Measurements from ENCODE around the gene ALDOC.
A peak's percentile ranks its signal among the peaks of the same experiment; 100 is the strongest.

The ALDOC gene

GRCh38 chr17:28541439-28541838, 35.3 kb downstream of the ALDOC start:
- H3K4me3 ChIP-seq (IDR thresholded peaks at IDR 0.05; ENCODE audit: insufficient read depth, low read depth, low read length) = no peak overlapping the region
- no peaks in the 10 kb centered on the region for H3K79me2 ChIP-seq (ENCODE audit: insufficient read depth, low read depth)
- H3K9ac ChIP-seq = no peak overlapping the region
- no peaks in the 10 kb centered on the region for H3K36me3 ChIP-seq (ENCODE audit: insufficient read depth)
- H3K27ac ChIP-seq = no peak overlapping the region
- H3K27me3 ChIP-seq (ENCODE audit: insufficient read depth, low read depth) = peaks cover 31% of the 10 kb centered on the region
- no peak overlapping the region for H2AFZ ChIP-seq (ENCODE audit: low read depth)
- no peak for TF ChIP-seq CTCF (conservative IDR thresholded peaks at IDR 0.05; ENCODE audit: low read depth, low read length)
- H3K4me1 ChIP-seq (ENCODE audit: low read depth, poor library complexity, severe bottlenecking) = peaks cover 33% of the 10 kb centered on the region
- H3K4me2 ChIP-seq = no peak overlapping the region
- no peaks in the 10 kb centered on the region for H4K20me1 ChIP-seq (ENCODE audit: insufficient read depth)

GRCh38 chr17:28540231-28540630, 36.5 kb downstream of the ALDOC start:
- TF ChIP-seq CTCF (conservative IDR thresholded peaks at IDR 0.05; ENCODE audit: low read depth, low read length) = no peak
- no peak overlapping the region for H2AFZ ChIP-seq (ENCODE audit: low read depth)
- no peaks in the 10 kb centered on the region for H3K36me3 ChIP-seq (ENCODE audit: insufficient read depth)
- H3K4me2 ChIP-seq = no peak overlapping the region
- no peaks in the 10 kb centered on the region for H3K79me2 ChIP-seq (ENCODE audit: insufficient read depth, low read depth)
- H3K4me3 ChIP-seq (IDR thresholded peaks at IDR 0.05; ENCODE audit: insufficient read depth, low read depth, low read length) = no peak overlapping the region
- H4K20me1 ChIP-seq (ENCODE audit: insufficient read depth) = no peaks in the 10 kb centered on the region
- no peak overlapping the region for H3K9ac ChIP-seq
- H3K4me1 ChIP-seq (ENCODE audit: low read depth, poor library complexity, severe bottlenecking) = peaks cover 33% of the 10 kb centered on the region
- no peak overlapping the region for H3K27ac ChIP-seq
- H3K27me3 ChIP-seq (ENCODE audit: insufficient read depth, low read depth) = peaks cover 43% of the 10 kb centered on the region

- TF ChIP-seq CTCF (conservative IDR thresholded peaks at IDR 0.05; ENCODE audit: low read depth, low read length) = no peak
- Histone ChIP-seq H3K4me3 (IDR thresholded peaks at IDR 0.05; ENCODE audit: insufficient read depth, low read depth, low read length) (no peak overlapping the region), H3K27me3 (ENCODE audit: insufficient read depth, low read depth) (peaks cover 61% of the 10 kb centered on the region), H3K4me2 (peak overlapping the region; percentile 86), H4K20me1 (ENCODE audit: insufficient read depth) (no peaks in the 10 kb centered on the region), H3K79me2 (ENCODE audit: insufficient read depth, low read depth) (no peaks in the 10 kb centered on the region), H2AFZ (ENCODE audit: low read depth) (no peak overlapping the region), H3K27ac (no peak overlapping the region), H3K4me1 (ENCODE audit: low read depth, poor library complexity, severe bottlenecking) (peaks cover 33% of the 10 kb centered on the region), H3K36me3 (ENCODE audit: insufficient read depth) (no peaks in the 10 kb centered on the region), H3K9ac (no peak overlapping the region)
Observed at GRCh38 chr17:28538296-28538895, 38.3 kb downstream of the ALDOC start.

GRCh38 chr17:28537219-28537610, 39.5 kb downstream of the ALDOC start:
- H3K27ac ChIP-seq = no peak overlapping the region
- H3K27me3 ChIP-seq (ENCODE audit: insufficient read depth, low read depth) = peaks cover 72% of the 10 kb centered on the region
- no peak overlapping the region for H2AFZ ChIP-seq (ENCODE audit: low read depth)
- H3K79me2 ChIP-seq (ENCODE audit: insufficient read depth, low read depth) = no peaks in the 10 kb centered on the region
- no peaks in the 10 kb centered on the region for H3K36me3 ChIP-seq (ENCODE audit: insufficient read depth)
- H3K4me1 ChIP-seq (ENCODE audit: low read depth, poor library complexity, severe bottlenecking) = peaks cover 33% of the 10 kb centered on the region
- H3K4me2 ChIP-seq = no peak overlapping the region
- H3K4me3 ChIP-seq (IDR thresholded peaks at IDR 0.05; ENCODE audit: insufficient read depth, low read depth, low read length) = no peak overlapping the region
- H4K20me1 ChIP-seq (ENCODE audit: insufficient read depth) = no peaks in the 10 kb centered on the region
- no peak overlapping the region for H3K9ac ChIP-seq
- no peak for TF ChIP-seq CTCF (conservative IDR thresholded peaks at IDR 0.05; ENCODE audit: low read depth, low read length)

Measured in KMS-11 (cell line).